Lung microvascular endothelial cell (primary cell): ENCODE measurements around the gene RAB20. TPM values are rescaled to one million over a fixed set of nuclear protein-coding genes. Genes with fewer than 3 reads are reported as not detected.

Experiments used
- DNase-seq, 2 donors: peaks; one replicate each; pipeline versions ENCODE4 v3.0.0 to v3.0.0-alpha.2; 2010; ENCODE audit warnings: low read depth in 2 of 2
- total RNA-seq: library from RNA; depleted of rRNA; stranded (reverse); fragments of >200 nt; gene quantifications from 2 replicates; pipeline ENCODE4 v1.2.1, GENCODE V29; 2014

RAB20 gene
- total RNA-seq, 1 donor from 2014 or later: 1.6 TPM

- no peak for DNase-seq
Observed at GRCh38 chr13:110529522-110530311, 31.8 kb downstream of the RAB20 start.

DNA sequence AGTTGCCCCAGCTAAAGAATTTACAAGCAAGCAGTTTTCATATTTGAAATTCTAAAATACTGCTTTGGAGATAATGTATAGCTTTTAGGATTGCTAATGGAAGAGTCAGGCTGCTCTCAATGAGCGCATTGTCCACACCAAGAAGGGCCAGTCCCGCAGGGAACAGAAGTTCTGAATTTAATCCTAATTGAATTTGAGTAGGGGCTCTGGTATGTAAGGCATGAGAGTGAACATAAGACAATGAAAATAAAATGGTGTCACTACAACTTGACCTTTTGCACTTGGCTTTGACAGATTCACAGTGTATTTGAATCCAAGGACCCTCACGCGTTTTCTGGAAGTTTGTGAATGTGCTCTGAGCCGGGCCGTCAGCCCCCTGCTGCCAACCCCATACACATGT, 32.6 kb downstream of the RAB20 start:
- DNase-seq: no peak

- no peak for DNase-seq
Observed at GRCh38 chr13:110528371-110528770, 33.2 kb downstream of the RAB20 start.

- no peak for DNase-seq
Observed at GRCh38 chr13:110525328-110526319, 35.9 kb downstream of the RAB20 start.

DNA sequence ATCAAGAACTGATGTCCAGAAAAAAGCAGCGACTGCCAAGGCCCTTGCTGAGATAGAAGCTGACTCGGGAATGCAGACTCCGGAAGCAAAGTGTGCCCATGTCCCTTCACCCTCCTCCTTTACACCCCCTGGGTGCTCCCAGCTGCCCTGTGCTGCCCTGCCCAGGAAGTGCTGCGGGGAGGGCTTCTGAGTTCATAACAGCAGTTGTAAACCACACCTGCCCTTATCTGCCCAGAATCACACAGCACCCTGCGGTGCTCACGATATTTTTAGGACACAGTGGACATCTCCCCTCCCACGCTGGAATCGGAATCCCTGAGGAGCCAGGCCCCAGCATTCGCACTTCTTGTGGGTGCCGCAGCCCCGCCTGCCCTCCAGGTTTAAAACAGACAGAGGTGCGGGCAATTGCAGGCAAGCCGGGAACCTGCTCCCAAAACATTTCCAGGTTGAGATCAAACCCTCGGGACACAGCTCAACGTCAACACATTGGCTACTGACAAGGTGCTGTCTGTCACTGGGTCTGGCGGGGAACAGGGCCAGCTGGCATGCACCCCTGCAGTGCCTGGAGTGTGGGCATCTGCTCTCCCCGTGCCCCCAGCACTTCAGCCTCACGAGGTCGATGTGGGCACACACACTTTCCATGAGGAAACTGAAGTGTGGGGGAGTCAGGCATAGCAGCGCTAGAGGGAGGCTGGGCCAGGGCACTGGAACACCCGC, 36.8 kb downstream of the RAB20 start:
- no peak for DNase-seq

- no peak for DNase-seq
Observed at GRCh38 chr13:110523838-110524540, 37.5 kb downstream of the RAB20 start.

DNA sequence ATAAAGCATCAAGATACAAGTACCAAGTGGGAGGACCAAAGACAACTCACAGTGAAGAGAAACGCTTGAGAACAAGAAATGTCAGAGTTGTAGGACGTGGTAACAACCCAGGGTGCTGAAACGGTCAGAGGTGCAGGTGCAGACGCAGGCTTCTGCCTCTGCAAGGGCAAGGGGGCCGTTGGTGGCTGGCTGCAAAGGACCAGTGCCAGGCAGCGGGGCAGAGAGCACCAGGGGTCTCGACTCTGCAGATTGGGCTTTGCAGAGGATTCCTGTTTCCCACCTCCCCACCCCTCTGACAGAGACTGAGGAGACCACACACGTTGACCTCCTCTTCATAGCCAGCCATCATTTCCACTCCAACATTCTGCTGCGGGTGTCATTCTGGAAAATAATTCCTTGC, 38.3 kb downstream of the RAB20 start:
- DNase-seq: no peak

- no peak for DNase-seq
Observed at GRCh38 chr13:110522721-110523120, 38.8 kb downstream of the RAB20 start.

- no peak for DNase-seq
Observed at GRCh38 chr13:110521946-110522345, 39.6 kb downstream of the RAB20 start.

DNA sequence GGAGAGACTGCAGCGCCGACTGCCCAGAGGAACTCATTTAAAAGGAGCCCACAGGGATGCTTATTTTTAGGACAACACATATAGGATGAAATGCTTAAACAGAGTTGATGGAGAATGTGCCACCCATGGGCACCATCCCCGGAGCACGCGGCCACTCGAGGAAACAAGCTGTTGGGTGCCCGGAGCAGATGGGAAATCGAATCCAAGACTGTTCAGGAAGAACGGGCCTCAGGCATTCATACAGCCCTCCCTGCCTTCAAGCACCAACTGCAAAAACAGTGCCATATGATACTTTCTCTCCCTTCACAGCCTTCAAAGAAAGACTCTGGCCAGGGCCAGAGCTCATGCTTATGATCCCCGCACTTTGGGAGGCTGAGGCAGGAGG, 40.2 kb downstream of the RAB20 start:
- DNase-seq: no peak

DNA sequence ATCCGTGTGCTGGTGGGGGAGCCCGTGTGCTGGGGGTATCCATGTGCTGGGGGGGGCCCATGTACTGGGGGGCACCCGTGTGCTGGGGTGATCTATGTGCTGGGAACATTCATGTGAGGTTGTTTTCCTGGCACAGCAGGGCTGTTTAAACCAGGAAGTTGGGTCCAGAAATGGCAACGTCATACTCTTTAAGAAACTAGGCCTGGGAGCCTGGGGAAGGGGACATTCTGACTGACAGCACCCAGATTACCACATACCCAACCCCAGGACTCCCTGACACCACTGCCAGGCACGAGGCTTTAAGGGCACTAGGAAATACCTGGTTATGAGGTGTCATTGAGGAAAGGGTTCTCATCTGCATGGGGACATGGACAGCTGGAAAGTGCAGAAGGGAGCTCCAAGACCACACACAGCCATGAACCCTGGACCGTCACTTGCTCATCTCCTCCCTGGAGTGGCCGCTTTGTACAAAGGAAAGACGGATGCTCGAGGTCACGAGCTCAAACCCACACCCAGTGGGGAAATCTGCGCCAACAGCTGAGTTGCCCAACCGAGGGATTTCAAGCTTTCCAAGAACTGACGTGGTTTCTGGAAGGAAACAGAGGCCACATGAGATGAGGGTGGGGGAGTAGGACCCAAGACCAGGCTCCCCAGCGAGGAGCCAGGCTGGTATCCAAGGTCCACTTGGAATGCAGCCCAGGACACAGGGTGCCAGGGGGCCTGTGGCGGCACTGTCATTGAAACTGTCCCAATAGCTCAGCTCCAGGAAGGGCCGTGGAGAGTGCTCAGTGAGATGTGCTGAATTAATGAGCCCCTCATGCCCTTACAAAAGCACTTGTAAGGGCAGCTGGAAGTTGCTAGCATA, 40.9 kb downstream of the RAB20 start:
- no peak for DNase-seq

DNA sequence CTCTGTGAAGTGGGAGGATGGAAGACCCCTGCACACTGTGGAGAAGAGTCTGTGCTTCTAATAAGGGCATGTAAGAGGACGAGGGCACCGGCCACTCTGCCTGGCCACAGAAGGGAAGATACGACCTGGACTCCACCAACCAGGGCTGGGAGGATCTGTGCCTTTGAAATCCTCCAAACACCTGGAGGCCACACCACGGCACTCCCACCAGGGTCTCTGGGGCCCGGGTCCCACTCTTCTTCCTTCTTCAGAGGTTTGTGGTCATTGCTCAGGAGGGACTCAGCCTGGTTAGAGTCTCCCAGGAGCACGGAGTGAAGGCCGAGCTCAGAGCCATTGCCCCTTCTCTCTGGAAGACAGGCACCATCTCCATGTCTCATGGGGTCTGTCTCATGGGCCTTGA, 42.0 kb downstream of the RAB20 start:
- no peak for DNase-seq

DNA sequence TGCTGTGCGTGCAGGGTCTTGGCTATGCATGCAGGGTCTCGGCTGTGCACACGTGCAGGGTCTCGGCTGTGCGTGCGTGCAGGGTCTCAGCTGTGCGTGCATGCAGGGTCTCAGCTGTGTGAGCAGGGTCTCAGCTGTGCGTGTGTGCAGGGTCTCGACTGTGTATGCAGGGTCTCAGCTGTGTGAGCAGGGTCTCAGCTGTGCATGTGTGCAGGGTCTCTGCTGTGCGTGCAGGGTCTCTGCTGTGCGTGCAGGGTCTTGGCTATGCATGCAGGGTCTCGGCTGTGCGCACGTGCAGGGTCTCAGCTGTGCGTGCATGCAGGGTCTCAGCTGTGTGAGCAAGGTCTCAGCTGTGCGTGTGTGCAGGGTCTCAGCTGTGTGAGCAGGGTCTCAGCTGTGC, 42.5 kb downstream of the RAB20 start:
- no peak for DNase-seq

DNA sequence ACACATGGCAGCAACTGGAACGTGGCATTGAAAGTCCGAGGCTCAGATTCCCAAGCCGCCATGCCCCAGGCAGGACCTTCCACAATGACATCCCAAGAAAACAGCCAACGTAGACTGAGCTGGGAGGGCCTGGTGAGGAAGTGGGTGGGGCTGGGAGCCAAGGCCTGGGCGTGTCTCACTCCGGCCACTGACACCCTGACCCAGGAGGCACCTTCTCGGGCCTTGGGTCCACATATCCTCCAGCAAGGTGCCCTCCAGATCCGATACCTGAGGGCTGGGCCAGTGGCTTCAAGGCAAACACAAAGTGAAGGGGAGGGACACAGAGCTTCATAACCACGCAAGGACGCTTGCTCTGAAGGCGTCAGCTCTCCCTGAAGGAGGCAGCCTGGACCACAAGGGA, 43.0 kb downstream of the RAB20 start:
- no peak for DNase-seq

- DNase-seq: no peak
Observed at GRCh38 chr13:110518226-110518525, 43.3 kb downstream of the RAB20 start.

DNA sequence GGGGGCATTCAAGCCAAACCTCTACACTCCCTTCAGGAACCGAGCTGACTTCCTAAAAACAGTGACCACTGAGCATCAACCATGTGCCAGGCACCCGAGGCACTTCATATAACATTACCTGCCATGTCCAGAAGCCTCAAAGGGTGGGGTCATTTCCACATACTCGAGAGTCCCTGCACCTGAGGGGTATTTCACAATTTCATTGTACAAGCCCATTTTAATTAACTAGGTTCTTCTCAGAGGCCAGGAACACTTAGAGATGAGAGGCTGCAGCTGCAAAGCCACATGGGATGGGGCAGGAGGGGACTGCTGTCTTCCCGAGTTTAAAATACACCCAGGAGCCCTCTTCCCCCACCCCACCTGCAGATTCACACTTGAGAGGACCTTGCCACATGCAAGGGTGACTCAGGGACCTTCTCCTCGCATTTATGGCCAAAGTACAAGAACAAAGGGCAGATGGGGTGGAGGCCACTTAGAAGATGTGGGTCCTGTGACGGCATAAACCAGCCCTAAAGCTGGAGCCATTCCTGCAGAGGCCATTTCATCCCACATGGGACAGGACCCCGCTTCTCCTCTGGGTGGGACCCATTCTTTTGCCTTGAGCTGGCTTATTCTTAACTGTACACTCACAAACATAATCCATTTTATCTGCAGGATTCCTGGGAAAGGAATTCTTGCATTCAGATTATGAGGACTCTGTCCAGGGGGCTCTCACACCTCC, 43.9 kb downstream of the RAB20 start:
- no peak for DNase-seq

DNA sequence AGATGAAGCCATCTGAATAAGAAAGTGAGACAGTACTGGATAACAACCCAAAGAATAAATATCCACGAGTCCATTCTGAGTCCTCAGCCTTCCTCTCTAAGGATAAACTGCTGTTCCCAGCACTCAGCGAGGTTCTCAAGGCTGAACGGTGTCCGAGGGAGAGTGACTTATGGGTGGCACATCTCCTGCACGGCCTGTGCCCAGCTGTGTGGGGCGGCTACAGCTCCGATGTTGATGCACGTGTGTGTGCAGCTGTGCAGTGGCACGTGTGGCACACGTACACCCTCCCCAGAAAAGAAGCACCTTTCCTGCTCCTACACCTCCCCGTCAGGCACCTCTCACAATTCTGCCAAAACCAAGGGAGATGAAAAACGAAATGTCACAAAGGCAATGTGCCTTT, 45.0 kb downstream of the RAB20 start:
- no peak for DNase-seq

- DNase-seq: no peak
Observed at GRCh38 chr13:110512198-110512740, 49.3 kb downstream of the RAB20 start.

DNA sequence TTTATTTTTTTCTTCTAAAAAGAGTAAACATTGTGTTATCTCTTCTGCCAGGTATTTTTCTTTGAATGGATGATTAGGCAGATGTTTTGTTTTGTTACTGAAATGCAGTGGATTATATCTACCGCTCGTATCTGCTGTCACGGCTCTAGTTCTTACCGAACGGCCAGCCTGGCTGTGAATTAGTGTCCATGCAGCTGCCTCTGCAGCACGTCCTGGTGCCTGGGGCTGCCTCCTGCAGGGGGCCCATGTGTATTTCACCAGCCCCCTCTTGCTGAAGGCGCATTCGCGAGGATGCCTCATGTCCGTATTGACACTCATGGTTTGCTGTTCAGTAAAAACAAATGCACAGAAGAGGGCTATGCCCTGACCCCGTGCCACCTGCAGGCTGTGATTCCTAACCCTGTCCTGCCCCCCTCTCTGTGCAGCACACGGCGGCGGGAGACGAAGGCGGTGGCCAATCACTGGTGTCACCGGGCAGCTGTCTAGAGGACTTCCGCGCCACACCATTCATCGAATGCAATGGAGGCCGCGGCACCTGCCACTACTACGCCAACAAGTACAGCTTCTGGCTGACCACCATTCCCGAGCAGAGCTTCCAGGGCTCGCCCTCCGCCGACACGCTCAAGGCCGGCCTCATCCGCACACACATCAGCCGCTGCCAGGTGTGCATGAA, 49.9 kb downstream of the RAB20 start:
- DNase-seq: no peak
